ENCODE measurements around the gene TCF12.

TCF12 gene

GRCh38 chr15:57026016-57026592 is 107.7 kb downstream of the TCF12 start:
- no peak for DNase-seq
- Histone ChIP-seq H3K4me3 (no peak overlapping the region), H3K4me1 (peaks cover 0 to 14% (median 5%) of the 10 kb centered on the region in 4 donors), H3K36me3 (no peaks in the 10 kb centered on the region), H3K9me3 (no peaks in the 10 kb centered on the region), H3K27ac (no peak overlapping the region), H3K27me3 (no peaks in the 10 kb centered on the region)
- intact Hi-C loops (cut with DNase I; ENCODE audit: low total_unique reads): no loop called here
- no peak for TF ChIP-seq CTCF (IDR thresholded peaks at IDR 0.05)

DNA sequence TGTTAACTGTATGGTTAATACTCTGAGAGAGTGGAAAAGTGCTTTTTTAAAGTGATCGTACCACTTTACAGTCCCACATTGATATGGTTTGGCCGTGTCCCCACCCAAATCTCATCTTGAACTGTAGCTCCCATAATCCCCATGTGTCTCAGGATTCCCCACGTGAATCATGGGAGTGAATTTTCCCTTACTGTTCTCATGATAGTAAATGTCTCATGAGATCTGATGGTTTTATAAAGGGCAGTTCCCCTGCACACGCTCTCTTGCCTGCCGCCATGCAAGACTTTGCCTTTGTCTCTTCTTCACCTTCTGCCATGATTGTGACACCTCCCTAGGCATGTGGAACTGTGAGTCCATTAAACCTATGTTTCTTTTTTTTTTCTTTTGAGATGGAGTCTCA is 109.2 kb downstream of the TCF12 start:
- H3K36me3 ChIP-seq: no peaks in the 10 kb centered on the region
- H3K9me3 ChIP-seq: no peaks in the 10 kb centered on the region
- no peak for TF ChIP-seq CTCF (IDR thresholded peaks at IDR 0.05)
- peaks cover 0 to 27% (median 18%) of the 10 kb centered on the region in 4 donors for H3K4me1 ChIP-seq
- intact Hi-C loops (cut with DNase I; ENCODE audit: low total_unique reads): no loop called here
- no peak overlapping the region for H3K4me3 ChIP-seq
- H3K27ac ChIP-seq: no peak overlapping the region
- no peak for DNase-seq
- no peaks in the 10 kb centered on the region for H3K27me3 ChIP-seq

- no peak overlapping the region for H3K27ac ChIP-seq
- TF ChIP-seq CTCF (IDR thresholded peaks at IDR 0.05): no peak
- H3K9me3 ChIP-seq: no peaks in the 10 kb centered on the region
- H3K36me3 ChIP-seq: no peaks in the 10 kb centered on the region
- no peak overlapping the region for H3K4me3 ChIP-seq
- no peak for DNase-seq
- H3K4me1 ChIP-seq: peaks cover 0 to 31% (median 18%) of the 10 kb centered on the region in 4 donors
- H3K27me3 ChIP-seq: no peaks in the 10 kb centered on the region
- intact Hi-C loops (cut with DNase I; ENCODE audit: low total_unique reads): no loop called here
These were observed 109.7 kb downstream of the TCF12 start for GRCh38 chr15:57028176-57028575.

DNA sequence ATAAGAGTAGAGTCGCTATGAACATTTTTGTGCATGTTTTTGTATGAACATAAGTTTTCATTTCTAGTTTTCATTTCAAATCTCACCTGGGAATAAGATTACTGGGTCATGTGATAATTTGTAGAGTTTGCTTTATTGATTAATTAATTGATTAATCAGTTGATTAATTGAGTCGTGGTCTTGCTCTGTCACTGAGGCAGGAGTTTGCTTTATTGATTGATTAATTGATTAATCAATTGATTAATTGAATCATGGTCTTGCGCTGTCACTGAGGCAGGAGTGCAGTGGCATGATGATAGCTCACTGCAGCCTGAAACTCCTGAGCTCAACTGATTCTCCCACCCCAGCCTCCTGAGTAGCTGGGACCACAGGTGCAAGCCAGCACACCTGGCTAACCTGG is 111.6 kb downstream of the TCF12 start:
- no peak for TF ChIP-seq CTCF (IDR thresholded peaks at IDR 0.05)
- intact Hi-C loops (cut with DNase I; ENCODE audit: low total_unique reads): no loop called here
- Histone ChIP-seq H3K27me3 (no peaks in the 10 kb centered on the region), H3K9me3 (no peaks in the 10 kb centered on the region), H3K4me3 (no peak overlapping the region), H3K27ac (no peak overlapping the region), H3K4me1 (peaks cover 0 to 41% (median 18%) of the 10 kb centered on the region in 4 donors), H3K36me3 (no peaks in the 10 kb centered on the region)
- no peak for DNase-seq

- Histone ChIP-seq H3K27ac (peak overlapping the region in 1 of 2 donors; percentile 39), H3K27me3 (no peaks in the 10 kb centered on the region), H3K4me3 (no peak overlapping the region), H3K9me3 (no peaks in the 10 kb centered on the region), H3K4me1 (peaks cover 0 to 36% (median 19%) of the 10 kb centered on the region in 4 donors), H3K36me3 (no peaks in the 10 kb centered on the region)
- no peak for TF ChIP-seq CTCF (IDR thresholded peaks at IDR 0.05)
- DNase-seq: no peak
- intact Hi-C loops (cut with DNase I; ENCODE audit: low total_unique reads): no loop called here
These were observed 112.6 kb downstream of the TCF12 start for GRCh38 chr15:57031082-57031481.

GRCh38 chr15:57031605-57032004 is 113.2 kb downstream of the TCF12 start:
- Histone ChIP-seq H3K4me3 (no peak overlapping the region), H3K27me3 (no peaks in the 10 kb centered on the region), H3K9me3 (no peaks in the 10 kb centered on the region), H3K27ac (peak overlapping the region in 1 of 2 donors; percentile 39), H3K4me1 (peaks cover 0 to 33% (median 22%) of the 10 kb centered on the region in 4 donors), H3K36me3 (no peaks in the 10 kb centered on the region)
- intact Hi-C loops (cut with DNase I; ENCODE audit: low total_unique reads): no loop called here
- no peak for TF ChIP-seq CTCF (IDR thresholded peaks at IDR 0.05)
- peak in 1 of 2 donors; percentile 74 for DNase-seq
